GM10248 (cell line): ENCODE data around the gene MIA.

Experiments
- CTCF ChIA-PET: fragments of 300-600 bp; sonication (Branson Sonifier 250); formaldehyde crosslinking; extraction: SDS; loops from one replicate; lab custom pipeline; 2021; ENCODE audit warnings: antibody characterized with exemption; lab: Yijun Ruan, JAX
- POLR2A ChIA-PET: fragments of 350-650 bp; sonication (Branson Sonifier 250); formaldehyde crosslinking; extraction: SDS; loops from one replicate; lab custom pipeline; 2020; ENCODE audit warnings: antibody characterized with exemption; lab: Yijun Ruan, JAX
- DNase-seq: peaks from one replicate; pipeline ENCODE4 v3.0.0; 2012; ENCODE audit errors: extremely low spot score
- CTCF ChIP-seq: IDR thresholded peaks from 2 replicates; pipeline ENCODE4 v1.5.1; 2012; ENCODE audit warnings: mild to moderate bottlenecking, low read depth; ENCODE audit errors: extremely low read depth, missing control alignments, control extremely low read depth

MIA gene

GRCh38 chr19:40805258-40805868, 30.0 kb downstream of the MIA start:
- no peak for DNase-seq
- CTCF ChIA-PET = interaction anchor here (1.1 to 2.6 kb wide), 8 partner anchors 12 to 143 kb away, joined by 3 to 14 read pairs (median 6); partner anchors contain the start of gene RAB4B
- POLR2A ChIA-PET = interaction anchor here (0.6 kb wide), 1 partner anchor 12 kb away, joined by 6 read pairs; no protein-coding TSS in a partner anchor
- no peak for TF ChIP-seq CTCF

DNA sequence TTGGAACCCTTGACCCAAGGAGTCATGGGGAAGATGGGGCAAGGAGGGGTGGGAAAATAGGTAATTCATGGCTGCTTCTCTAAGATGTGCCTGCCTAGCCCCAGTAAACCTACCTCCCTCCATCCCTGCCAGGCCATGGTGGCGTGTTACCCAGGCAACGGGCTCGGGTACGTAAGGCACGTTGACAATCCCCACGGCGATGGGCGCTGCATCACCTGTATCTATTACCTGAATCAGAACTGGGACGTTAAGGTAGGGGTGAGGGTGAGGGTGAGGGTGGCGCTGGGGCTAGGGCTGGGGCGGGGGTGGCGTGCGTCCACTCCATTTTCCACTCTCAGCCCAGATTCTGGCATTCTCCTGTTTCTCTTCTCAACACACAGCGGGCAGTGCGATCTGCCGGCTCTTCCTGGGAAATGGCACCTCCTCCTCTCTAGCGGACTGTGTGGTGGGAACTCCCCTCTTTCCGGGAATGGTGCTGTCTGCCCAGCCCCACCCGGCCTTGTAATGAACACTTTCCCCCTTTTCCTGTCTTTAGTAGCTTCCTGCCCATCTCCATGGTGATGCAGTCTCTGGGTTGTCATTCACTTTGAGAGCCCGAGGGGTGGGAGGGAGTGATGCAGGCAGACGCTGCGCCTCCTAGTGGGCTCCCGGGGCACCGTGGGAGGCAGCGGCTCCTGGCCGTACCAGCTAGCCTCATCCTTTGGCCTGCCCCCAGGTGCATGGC, 31.3 kb downstream of the MIA start:
- ChIA-PET CTCF (interaction anchor here (0.5 to 2.6 kb wide), 22 partner anchors 8 to 207 kb away, joined by 3 to 14 read pairs (median 4); partner anchors contain the start of genes ACTMAP, COQ8B, EGLN2 and RAB4B), POLR2A (interaction anchor here (1.0 kb wide), 1 partner anchor 28 kb away, joined by 3 read pairs; no protein-coding TSS in a partner anchor)
- peak; percentile 74 for DNase-seq
- TF ChIP-seq CTCF = peak; percentile 72

- peak; percentile 23 for TF ChIP-seq CTCF
- ChIA-PET POLR2A (interaction anchor here (1.0 kb wide), 1 partner anchor 29 kb away, joined by 3 read pairs; no protein-coding TSS in a partner anchor), CTCF (interaction anchor here (1.0 to 2.6 kb wide), 17 partner anchors 9 to 145 kb away, joined by 3 to 14 read pairs (median 5); partner anchors contain the start of genes ACTMAP, EGLN2, RAB4B and SNRPA)
- DNase-seq = no peak
These were observed 32.1 kb downstream of the MIA start for GRCh38 chr19:40807147-40808020.

DNA sequence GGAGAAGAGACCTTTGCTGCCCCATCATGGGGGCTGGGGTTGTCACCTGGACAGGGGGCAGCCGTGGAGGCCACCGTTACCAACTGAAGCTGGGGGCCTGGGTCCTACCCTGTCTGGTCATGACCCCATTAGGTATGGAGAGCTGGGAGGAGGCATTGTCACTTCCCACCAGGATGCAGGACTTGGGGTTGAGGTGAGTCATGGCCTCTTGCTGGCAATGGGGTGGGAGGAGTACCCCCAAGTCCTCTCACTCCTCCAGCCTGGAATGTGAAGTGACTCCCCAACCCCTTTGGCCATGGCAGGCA, 32.7 kb downstream of the MIA start:
- no peak for TF ChIP-seq CTCF
- no peak for DNase-seq
- ChIA-PET CTCF (interaction anchor here (0.6 to 2.2 kb wide), 7 partner anchors 9 to 145 kb away, joined by 3 to 9 read pairs (median 4); partner anchors contain the start of genes EGLN2 and RAB4B), POLR2A (no interaction called here)

DNA sequence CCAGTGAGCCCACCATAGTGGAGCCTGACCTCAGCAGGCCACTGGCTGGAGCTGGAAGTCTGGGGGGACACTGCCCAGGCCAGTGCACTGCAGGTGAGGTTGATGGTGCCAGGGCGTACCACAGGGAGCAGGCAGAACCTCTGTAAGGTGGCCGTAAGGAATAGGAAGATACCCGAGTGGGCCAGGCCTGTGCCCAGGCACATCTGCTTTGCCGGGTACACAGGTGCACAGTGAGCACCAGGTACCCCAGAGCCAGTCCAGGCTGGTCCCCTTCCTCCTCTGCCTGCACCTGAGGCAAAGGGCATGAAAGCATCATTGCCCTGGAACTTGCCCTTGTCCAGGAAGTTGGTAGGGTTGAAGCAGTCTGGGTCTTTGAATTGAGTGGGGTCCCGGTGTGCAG, 33.2 kb downstream of the MIA start:
- no peak for TF ChIP-seq CTCF
- DNase-seq = no peak
- ChIA-PET CTCF (interaction anchor here (0.6 to 2.2 kb wide), 5 partner anchors 11 to 145 kb away, joined by 3 to 9 read pairs (median 4); partner anchors contain the start of gene RAB4B), POLR2A (no interaction called here)
